Measurements from ENCODE around the gene TGM1.
"Not testable (repeated sequence)": the region's sequence is repeated elsewhere in the genome, so short reads cannot be mapped to it uniquely, and the experiment has no call there.

TGM1 gene

DNA sequence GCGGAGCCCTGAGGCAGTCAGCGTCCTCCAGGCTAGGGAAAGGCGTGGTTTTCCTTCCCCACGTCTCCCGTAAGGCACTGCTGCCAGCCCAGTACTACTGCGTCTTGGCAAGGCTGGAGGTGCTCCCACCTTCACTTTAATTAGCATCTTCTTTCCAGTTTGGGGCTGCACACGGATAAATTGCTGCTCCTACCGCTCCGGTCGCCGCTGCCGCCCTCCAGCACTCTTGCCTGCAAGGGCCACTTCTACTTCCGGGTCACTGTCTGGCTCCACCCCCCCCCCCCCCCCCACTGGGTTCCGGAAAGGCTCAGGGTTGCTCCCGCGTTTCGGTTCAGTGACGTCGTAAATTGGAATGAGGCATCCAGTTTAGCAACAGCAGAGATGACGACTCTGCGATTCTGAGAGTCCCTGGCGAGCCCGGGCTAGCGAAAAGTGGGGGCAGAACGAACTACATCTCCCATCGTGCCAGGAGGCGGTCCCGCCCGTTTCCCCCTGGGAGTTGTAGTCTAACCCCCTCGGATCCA is 30.8 kb downstream of the TGM1 start, which contains the start of gene NEDD8:
Gene NEDD8 (minus strand): TSS at position 247 of the 524 bp plus-strand sequence. CDS start 100 bp downstream, at position 147.
- peak; percentile 98 for DNase-seq

DNA sequence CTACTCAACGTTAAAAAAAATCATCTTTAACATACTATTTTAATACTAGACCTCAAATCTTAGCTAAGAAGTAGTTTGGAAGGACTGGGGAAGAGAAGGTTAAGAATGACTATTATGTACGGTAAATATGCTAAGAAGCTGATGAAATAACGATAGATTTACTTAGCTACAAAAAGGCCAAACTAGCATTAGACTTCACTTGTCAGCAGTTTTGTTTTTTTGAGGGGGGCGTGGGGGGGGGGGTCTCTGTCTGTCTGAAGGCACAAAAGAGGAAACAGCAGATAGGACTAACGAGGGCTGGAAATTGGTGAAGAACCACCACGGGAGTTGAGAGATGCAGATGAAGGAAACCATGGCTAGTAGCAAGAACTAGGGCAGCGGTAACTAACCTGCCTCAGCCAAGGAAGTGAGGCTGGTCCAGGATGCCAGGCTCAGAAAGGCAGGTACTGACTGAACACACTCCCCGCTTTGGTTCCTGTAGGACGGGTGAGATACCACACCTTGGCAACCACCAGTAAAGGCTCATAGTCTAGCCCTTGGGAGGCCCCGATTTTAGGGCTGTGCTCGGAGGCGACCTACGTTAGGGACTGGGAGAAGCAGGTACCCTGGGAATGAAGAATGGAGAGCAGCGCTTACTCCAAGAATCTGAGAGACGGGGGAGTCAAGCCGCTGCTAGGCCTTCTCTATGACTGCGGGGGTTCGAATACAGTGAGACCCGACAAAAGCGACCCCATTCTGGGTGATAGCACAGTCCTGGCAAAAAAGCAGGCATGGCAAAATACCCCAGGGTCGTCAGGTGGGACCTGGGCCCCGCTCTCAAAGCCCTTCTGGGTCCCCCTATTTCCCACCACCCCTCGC is 31.5 kb downstream of the TGM1 start:
- no peak for DNase-seq

DNA sequence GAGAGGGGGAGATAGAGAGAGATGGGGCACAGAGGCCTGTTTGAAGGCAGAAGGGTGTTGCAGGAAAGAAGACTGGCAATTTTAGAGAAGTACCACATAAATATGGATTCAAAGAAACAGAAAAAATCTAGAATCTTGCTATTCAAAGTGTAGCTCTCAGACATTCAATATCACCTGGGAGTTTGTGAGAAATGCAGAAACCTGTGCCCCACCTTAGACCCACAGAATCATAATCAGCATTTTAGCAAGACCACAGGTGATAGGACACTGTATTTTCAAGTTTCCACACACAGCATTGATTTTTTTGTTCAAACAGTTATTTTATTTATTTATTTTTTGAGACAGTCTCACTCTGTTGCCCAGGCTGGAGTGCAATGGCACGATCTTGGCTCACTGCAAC is 34.1 kb downstream of the TGM1 start:
- no peak for DNase-seq

DNA sequence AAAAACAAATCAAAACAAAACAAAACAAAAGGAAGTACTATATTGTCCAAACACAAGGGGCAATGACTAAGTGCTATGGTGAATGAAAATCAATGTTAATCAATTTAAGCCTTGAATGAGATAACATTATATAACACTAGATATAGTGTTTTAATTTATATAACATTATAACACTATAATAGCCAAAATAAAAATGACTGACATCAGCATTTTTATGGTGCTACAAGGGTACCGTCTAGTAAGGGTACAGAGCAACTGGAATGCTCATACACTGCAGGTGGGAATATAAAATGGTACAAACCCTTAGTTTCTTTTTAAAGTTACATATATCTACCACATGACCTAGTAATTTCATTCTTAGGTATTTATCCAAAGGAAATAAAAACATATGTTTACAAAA is 36.5 kb downstream of the TGM1 start:
- no peak for DNase-seq

DNA sequence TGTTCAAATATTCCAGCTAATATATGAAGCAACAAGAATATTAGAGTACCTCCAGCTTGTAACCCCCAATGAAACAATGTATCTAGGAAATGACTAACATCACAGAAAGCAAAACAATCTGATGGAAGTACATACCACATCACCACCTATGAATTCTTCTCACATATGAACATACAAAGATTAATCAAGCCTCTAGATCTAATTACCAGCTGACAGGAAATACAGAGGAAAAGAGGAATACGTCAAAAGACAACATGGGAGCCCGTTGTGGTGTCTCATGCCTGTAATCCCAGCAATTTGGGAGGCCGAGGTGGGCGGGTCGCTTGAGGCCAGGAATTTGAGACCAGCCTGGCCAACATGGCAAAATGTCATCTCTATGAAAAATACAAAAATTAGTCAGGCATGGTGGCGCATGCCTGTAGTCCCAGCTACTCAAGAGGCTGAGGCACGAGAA is 38.3 kb downstream of the TGM1 start:
- DNase-seq = peak; percentile 94

DNA sequence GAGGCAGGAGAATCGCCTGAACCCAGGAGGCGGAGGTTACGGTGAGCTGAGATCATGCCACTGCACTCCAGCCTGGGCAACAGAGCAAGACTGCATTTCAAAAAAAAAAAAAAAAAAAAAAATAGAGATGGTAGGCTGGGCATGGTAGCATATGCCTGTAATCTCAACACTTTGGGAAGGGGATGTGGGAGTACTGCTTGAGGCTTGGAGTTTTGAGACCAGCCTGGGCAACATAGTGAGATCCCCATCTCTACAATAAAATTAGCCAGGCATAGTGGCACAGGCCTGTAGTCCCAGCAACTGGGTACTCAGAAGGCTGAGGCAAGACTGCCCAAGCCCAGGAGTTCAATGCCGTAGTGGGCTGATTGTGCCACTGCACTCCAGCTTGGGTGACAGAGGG is 40.0 kb downstream of the TGM1 start:
- DNase-seq = not testable (repeated sequence)

DNA sequence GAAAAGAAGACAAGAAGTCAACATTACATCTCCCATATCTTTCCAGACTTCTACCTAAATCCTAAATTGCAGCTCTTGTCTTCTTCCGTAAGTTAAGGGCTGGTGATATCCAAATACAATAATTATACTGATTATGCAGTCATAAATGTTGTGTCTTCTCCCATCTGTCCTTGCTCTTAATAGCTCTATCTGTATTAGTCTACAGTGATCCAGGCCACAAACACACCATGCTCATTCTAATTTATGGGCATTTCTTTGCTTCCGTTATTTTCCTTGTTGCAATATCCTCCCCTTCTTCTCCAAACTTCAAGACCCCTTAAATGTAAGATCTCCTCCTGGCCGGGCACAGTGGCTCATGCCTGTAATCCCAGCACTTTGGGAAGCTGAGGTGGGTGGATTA is 43.5 kb downstream of the TGM1 start:
- no peak for DNase-seq

DNA sequence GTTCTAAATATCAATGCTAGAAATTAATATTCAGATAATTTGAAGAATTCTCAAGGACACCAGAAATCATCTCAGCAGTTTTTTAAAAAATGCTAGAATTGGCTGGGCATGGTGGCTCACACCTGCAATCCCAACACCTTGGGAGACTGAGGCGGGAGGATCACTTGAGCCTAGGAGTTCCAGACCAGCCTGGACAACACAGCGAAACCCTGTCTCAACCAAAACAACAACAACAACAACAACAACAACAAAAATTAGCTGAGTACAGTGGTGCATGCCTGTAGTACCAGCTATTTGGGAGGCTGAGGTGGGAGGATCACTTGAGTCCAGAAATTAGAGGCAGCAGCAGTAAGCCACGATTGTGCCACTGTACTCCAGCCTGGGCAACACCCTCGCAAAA is 43.9 kb downstream of the TGM1 start:
- DNase-seq = no peak

DNA sequence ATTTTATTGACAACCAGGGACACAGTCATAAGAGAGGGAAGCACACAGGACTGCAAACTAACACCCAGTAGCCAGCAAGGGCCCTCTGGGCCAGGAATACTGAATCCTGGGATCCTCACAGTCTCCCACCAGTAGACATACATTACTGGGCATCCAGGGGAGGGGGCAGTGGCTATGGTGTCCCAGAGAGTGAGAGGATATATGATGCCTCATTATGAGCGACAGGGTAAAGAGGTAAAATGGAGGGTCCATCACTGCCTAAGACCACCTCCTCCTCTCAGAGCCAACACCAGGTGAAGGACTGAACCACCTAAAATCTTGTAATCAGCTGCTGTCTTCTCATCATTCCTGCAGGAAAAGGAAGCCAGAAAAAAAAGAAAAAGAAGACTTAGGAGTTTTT is 46.1 kb downstream of the TGM1 start:
- not testable (repeated sequence) for DNase-seq

DNA sequence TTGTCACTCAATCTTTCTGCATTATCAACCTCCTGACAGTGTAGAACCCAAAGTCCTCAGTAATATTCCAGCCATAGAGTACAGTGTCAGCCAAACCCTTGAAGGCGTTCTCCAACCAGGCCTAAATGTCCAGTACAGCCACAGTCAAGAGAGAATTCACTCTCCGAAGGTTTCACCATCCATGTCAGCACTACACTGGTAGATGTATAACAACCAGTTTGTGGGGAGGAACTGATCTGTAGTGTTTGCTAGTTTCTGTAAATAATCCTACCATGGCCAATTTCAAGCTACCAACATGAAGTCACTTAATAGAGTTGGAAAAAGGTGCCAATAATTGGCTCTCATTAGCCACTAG is 46.7 kb downstream of the TGM1 start:
- no peak for DNase-seq

DNA sequence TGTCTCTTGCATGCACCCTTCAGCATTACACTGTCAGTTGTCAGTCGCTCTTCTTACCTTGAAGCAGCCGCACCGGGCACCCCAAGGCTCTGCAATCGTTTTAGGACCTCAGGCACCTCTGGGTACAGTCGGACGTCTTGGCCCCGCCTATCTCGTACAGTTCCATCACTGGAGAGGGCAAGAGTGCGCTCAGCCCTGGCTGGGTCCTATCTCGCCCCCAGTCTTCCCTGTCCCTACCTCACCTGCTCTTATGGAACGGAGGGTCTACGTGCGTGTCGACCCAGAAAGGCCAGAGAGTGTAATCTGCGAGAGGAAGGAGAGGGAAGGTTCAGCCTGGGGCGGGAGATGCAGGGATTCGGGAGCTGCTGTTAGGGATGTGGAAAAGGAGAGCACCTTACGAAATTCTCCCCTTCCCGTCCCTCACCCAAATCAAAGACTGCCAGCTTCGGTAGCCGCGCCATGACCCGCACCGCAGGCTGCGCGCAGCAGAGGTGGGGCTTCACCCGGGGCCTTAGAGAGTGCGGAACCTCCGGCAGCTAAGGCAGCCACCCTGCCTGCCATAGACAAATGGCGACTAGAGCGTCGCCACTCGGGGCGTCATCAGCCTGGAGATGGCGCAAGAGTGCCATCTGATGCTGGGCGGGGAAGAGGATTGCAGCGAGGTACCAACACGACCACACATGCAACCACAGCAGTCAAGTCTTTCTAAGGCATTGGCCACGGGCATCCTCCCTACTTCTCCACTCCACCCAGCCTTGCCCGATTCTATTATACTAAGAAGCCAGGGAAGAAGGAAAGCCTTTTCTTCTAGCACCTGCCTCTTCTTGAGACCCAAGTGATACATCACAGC is 47.3 kb downstream of the TGM1 start, which contains the start of gene MDP1:
Gene MDP1 (minus strand): TSS at position 572 of the 850 bp plus-strand sequence. CDS start 111 bp downstream, at position 461.
- peak; percentile 81 for DNase-seq

DNA sequence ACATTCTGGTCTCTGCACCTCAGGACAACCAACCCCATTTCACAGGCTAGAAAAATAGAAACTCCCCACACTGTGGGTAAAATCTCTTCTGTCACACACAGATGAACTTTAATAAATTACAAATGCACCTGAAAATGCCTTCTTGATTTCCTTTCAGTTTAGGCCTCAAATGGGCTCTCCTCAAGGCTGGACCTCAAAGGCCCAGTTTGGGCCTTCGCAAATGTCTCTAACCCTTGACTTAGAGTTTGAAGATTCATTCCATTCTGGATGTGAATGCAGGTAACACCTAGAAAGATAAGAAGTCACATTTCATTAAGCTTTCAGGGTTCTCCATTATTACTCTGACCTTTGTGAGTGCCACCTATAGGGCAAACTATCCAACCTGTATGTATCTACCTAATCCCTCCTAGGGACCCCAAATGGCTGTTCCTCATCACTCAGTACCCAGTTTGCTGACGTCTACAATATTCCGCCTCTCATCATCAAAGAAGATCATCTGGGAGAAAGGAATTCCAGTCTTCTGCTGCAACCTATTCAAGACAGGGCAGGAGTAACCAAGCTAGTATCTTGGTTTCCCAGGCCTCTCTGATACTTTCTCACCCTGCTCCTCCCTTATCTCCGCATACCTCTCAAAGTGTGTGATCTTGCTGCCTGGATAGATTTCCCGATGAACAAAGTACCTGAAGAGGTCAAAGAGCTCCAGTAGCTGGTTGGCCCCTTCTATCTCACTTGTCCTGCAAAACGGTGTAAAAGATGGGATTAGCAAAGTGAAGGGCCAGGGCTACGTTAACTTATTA is 48.9 kb downstream of the TGM1 start:
- DNase-seq = no peak

DNA sequence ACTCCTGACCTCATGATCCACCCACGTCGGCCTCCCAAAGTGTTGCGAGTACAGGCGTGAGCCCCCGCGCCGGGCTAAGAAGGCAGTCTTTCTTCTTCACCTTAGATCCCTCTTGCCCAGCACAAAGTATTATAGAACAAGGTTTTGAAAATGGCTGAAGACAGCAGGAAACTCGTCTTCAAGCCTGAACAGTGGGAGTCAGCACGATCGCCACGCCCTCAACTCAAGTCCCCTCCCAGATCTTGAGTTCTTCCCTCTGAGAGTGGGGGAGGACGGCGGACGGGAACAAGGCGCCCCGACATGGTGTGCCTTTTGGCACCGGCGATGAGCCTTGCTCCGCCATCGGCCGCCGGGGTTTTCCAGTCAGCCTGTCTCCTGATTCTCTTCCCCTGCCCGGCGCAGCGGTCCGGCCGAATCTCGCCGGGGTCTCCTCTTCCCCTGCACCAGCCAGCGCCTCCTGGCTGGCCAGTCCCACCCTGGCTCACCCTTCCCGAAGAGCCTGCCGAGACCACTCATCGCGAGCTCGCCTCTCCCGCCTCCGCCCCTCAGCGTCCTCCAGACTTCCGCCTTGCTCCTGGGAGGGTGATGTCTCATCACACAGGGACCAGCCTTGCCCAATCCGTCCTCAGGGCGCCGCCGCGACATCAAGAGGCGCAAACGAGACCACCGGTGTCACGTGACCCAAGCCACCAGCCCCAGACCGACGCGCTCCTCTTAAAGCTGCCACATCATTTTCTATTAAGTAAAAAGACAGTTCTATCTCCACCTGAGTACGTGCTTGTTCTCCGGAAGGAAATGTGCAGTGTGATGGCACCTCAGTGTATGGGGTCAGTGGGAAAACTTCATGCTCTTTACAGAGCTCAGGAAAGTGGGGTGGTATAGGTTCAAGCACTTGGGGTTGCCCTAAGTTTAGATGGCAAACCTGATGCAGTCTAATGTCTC is 49.8 kb downstream of the TGM1 start, which contains the start of gene CHMP4A:
Gene CHMP4A (minus strand): TSS at position 565 of the 942 bp plus-strand sequence. CDS start 49 bp downstream, at position 516.
- peak; percentile 99 for DNase-seq

DNA sequence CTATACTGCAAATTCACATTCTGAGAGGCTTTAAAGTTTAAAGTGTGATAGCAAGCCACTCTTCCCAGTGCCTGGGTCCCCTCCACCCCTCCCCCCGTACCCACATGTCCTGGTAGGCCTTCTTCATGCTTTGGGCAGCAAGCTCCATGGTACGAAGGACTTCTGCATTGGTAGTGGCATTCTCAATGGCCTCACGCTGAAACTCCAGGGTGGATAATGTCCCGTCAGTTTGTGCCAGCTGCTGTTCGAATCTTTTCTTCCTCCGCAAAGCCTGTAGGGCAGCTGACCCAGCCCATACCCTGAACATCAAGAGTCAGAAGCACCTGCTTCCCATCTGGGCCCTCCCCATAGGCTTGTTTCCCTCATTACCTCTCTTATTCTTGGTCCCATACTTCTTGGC is 51.7 kb downstream of the TGM1 start:
- DNase-seq = no peak

DNA sequence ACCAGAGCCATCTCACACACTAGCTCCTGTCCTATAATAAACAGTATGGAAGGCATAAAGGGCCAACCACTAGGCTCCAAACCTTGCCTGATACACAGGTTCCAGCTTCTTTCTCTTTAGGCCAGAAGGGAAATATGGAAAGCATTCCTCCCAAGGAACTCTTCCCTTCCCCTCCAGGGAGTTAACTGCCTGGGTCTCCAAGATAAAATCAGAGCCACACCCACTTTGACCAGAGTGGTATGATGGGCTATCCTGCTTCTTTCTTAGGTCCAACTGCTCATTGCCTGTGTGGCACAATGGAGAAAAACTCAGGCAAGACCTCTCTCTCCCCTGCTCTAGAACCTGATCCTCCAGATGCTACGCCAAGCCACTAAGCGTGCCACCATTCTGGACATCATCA is 55.4 kb downstream of the TGM1 start:
- no peak for DNase-seq

DNA sequence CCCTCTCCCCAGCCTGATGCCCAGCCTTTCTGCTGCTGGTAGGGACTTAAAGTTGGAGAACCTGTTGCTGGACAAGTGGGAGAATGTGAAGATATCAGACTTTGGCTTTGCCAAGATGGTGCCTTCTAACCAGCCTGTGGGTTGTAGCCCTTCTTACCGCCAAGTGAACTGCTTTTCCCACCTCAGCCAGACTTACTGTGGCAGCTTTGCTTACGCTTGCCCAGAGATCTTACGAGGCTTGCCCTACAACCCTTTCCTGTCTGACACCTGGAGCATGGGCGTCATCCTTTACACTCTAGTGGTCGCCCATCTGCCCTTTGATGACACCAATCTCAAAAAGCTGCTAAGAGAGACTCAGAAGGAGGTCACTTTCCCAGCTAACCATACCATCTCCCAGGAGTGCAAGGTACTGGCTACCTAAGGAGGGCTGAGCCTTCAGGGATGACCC is 55.8 kb downstream of the TGM1 start:
- no peak for DNase-seq

DNA sequence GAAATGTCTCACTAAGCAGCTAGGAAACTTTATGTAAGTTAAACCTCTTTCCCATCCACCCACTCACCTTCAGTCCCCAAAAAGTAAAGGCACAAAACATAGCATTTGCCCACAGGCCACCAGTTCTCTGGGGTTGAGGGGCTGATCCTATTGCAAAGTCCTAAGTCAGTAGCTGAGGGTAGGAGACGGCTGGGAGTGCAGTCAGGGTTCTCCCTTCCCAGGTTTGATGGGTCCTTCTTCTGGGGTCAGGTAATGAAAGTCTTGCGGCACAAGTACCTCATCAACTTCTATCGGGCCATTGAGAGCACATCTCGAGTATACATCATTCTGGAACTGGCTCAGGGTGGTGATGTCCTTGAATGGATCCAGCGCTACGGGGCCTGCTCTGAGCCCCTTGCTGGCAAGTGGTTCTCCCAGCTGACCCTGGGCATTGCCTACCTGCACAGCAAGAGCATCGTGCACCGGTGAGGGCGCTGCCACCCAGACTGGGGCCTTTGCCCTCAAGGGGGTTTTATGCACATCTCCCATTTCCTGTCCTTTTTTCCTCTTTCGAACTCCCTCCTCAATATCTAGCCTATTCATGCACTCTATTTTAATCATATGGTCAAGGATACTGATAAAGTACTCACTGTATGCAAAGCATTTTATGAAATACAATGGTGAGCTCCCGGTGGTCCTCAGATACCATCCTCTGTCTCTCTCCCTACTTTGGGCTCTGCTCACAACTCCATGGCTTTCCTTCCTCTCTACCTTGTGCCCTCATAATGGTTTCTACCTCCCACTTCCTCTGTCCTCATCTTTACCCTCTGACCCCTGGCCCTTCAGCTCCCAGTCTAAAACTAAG is 56.5 kb downstream of the TGM1 start:
- no peak for DNase-seq

DNA sequence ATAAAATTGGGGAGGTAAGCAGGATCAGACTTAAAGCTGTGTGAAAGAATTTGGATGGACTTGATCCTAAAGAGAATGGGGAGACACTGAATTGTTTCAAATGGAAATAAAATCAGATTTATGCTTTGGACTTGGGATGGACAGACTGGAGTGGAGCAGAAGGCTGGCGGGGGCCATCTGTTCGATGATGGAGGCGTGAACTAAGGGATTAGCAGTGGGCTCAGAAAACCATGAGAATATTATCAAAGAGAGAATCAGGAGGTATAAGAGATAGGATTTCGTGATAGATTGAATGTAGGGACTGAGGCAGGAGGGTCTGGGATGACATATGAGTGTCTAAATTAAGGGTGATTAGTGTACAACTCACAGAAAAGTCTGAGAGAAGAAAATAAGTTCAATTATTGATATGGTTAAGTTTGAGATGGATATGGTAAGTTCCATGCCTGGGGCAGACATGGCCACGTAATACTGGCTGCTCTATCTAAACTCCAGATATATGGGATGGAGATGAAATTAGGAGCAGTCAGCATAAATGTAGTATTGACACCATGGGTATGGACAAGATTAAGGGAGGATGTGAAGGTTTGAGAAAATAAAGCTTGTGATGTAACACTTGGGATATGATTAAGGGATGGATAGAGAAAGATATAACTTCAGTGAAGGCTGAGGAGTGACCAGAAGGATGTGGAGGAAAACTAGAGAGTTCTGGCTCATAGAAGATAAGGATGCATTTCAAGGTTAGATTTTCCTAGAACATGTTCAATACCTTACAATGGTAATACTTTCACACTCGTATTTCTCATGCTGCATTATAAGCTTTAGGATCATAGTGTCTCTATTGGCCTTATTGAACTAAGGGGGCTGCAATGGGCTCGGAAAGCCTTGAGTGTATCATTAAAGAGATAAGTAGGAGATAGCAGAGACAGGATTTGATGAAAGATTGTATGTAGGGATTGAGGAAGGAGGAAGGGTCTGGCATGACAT is 58.5 kb downstream of the TGM1 start:
- no peak for DNase-seq

Data from fibroblast of upper back skin (primary cell).